Type B pancreatic cell (in vitro differentiated cells): ENCODE measurements around the gene NBAS. TPM values are rescaled to one million over a fixed set of nuclear protein-coding genes. Genes with fewer than 3 reads are reported as not detected.

Source experiments
- DNase-seq: peaks from one replicate; pipeline ENCODE4 v3.0.0; 2021; ENCODE audit warnings: mixed read lengths; ENCODE audit not compliant: unreplicated experiment; ENCODE audit errors: extremely low spot score
- H3K27ac Mint-ChIP-seq: 2 replicates; pipeline ENCODE4 v1.8.0; 2021; ENCODE audit warnings: mild to moderate bottlenecking, mixed read lengths
- H3K27me3 Mint-ChIP-seq: 2 replicates; pipeline ENCODE4 v1.8.0; 2021; ENCODE audit warnings: mixed read lengths
- H3K36me3 Mint-ChIP-seq: 2 replicates; pipeline ENCODE4 v1.8.0; 2021; ENCODE audit warnings: mixed read lengths
- H3K4me1 Mint-ChIP-seq: one replicate; pipeline ENCODE4 v1.8.0; 2021; ENCODE audit warnings: mixed read lengths; ENCODE audit not compliant: unreplicated experiment
- H3K4me3 Mint-ChIP-seq: 2 replicates; pipeline ENCODE4 v1.8.0; 2021; ENCODE audit warnings: mild to moderate bottlenecking, mixed read lengths
- H3K9me3 Mint-ChIP-seq: 2 replicates; pipeline ENCODE4 v1.8.0; 2021; ENCODE audit warnings: mixed read lengths
- CTCF ChIP-seq: fragments of 200-600 bp; sonication (generic); conservative IDR thresholded peaks from 2 replicates; pipeline ENCODE4 v1.5.0; 2021; ENCODE audit warnings: antibody characterized with exemption, mild to moderate bottlenecking
- total RNA-seq: library from RNA; stranded (reverse); gene quantifications from 2 replicates; pipeline ENCODE4 v1.2.1, GENCODE V29; 2021; ENCODE audit warnings: low replicate concordance

NBAS gene
- total RNA-seq, 1 donor from 2014 or later = 53.5 TPM

- Mint-ChIP-seq H3K4me3 (peak overlapping the region; percentile 100), H3K4me1 (peaks cover 41% of the 10 kb centered on the region), H3K27ac (peak overlapping the region; percentile 90), H3K27me3 (no peaks in the 10 kb centered on the region), H3K36me3 (no peaks in the 10 kb centered on the region), H3K9me3 (no peaks in the 10 kb centered on the region)
- no peak for TF ChIP-seq CTCF
- no peak for DNase-seq
Measured at GRCh38 chr2:15561574-15562344, 625 bp upstream of the NBAS start.

- Mint-ChIP-seq H3K36me3 (peaks cover 3% of the 10 kb centered on the region), H3K4me1 (peaks cover 41% of the 10 kb centered on the region), H3K4me3 (peak overlapping the region; percentile 100), H3K27me3 (no peaks in the 10 kb centered on the region), H3K27ac (peak overlapping the region; percentile 90), H3K9me3 (no peaks in the 10 kb centered on the region)
- DNase-seq = no peak
- no peak for TF ChIP-seq CTCF
Measured at GRCh38 chr2:15560140-15560987, 770 bp downstream of the NBAS start.

GRCh38 chr2:15559379-15560139 lies 1.6 kb downstream of the NBAS start:
- Mint-ChIP-seq H3K4me1 (peaks cover 41% of the 10 kb centered on the region), H3K4me3 (peak overlapping the region; percentile 100), H3K27ac (peak overlapping the region; percentile 90), H3K9me3 (no peaks in the 10 kb centered on the region), H3K27me3 (no peaks in the 10 kb centered on the region), H3K36me3 (peaks cover 3% of the 10 kb centered on the region)
- DNase-seq = no peak
- TF ChIP-seq CTCF = no peak

GRCh38 chr2:15557887-15558311 lies 3.2 kb downstream of the NBAS start:
- H3K27ac Mint-ChIP-seq = no peak overlapping the region
- no peak for DNase-seq
- H3K27me3 Mint-ChIP-seq = no peaks in the 10 kb centered on the region
- H3K4me3 Mint-ChIP-seq = peak overlapping the region; percentile 52
- no peaks in the 10 kb centered on the region for H3K9me3 Mint-ChIP-seq
- peaks cover 39% of the 10 kb centered on the region for H3K4me1 Mint-ChIP-seq
- peaks cover 7% of the 10 kb centered on the region for H3K36me3 Mint-ChIP-seq
- no peak for TF ChIP-seq CTCF

GRCh38 chr2:15556311-15556930 lies 4.7 kb downstream of the NBAS start:
- H3K27me3 Mint-ChIP-seq = no peaks in the 10 kb centered on the region
- no peak overlapping the region for H3K4me3 Mint-ChIP-seq
- no peak for TF ChIP-seq CTCF
- no peak overlapping the region for H3K27ac Mint-ChIP-seq
- H3K4me1 Mint-ChIP-seq = peaks cover 27% of the 10 kb centered on the region
- peaks cover 12% of the 10 kb centered on the region for H3K36me3 Mint-ChIP-seq
- no peaks in the 10 kb centered on the region for H3K9me3 Mint-ChIP-seq
- no peak for DNase-seq
